ENCODE data around the gene GPR35.
A peak's percentile ranks its signal among the peaks of the same experiment; 100 is the strongest.

The GPR35 gene

GRCh38 chr2:240595381-240596079, 29.8 kb upstream of the GPR35 start:
- DNase-seq (ENCODE audit: low spot score): peak; percentile 60

GRCh38 chr2:240596080-240596460, 29.2 kb upstream of the GPR35 start:
- no peak overlapping the region for H3K27ac ChIP-seq (ENCODE audit: poor library complexity, severe bottlenecking)
- no peak for ATAC-seq (ENCODE audit: low read depth)

More at GRCh38 chr2:240595381-240596079, 29.8 kb upstream of the GPR35 start:
- Histone ChIP-seq H3K36me3 (ENCODE audit: low read depth) (peaks cover 24% of the 10 kb centered on the region), H3K9me3 (ENCODE audit: severe bottlenecking) (no peaks in the 10 kb centered on the region), H3K4me3 (ENCODE audit: severe bottlenecking) (no peak overlapping the region), H3K27ac (ENCODE audit: poor library complexity, severe bottlenecking) (no peak overlapping the region), H3K4me1 (ENCODE audit: insufficient read depth, poor library complexity, severe bottlenecking) (no peaks in the 10 kb centered on the region), H3K27me3 (ENCODE audit: insufficient read depth, poor library complexity, severe bottlenecking) (no peaks in the 10 kb centered on the region)
- peak; percentile 6 for TF ChIP-seq CTCF (IDR thresholded peaks at IDR 0.05; ENCODE audit: poor library complexity, severe bottlenecking)
- ATAC-seq (ENCODE audit: low read depth): no peak

DNA sequence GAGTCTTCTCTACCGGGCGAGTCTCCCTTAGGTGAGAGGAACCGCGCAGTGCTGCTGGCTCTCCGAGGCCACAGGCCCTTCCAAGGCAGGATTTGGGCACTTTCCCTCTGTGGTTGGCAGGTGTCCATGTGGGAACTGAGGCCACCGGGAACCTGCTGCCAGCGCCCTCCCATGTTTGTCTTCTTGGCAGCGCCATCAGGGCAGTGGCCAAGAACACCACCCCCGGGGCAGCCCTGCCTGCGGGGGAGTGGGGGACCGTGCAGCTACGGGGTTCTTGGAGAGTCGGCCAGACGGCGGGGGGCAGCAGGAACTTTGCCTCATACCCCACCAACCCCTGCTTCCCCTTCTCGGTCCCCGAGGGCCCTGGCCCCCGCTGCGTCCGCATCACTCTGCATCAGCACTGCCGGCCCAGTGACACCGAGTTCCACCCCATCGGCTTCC, 28.8 kb upstream of the GPR35 start:
- ATAC-seq (ENCODE audit: low read depth) (no peak), DNase-seq (ENCODE audit: low spot score) (peak; percentile 64)
- Histone ChIP-seq H3K9me3 (ENCODE audit: severe bottlenecking) (no peaks in the 10 kb centered on the region), H3K4me3 (ENCODE audit: severe bottlenecking) (no peak overlapping the region), H3K4me1 (ENCODE audit: insufficient read depth, poor library complexity, severe bottlenecking) (no peaks in the 10 kb centered on the region), H3K27ac (ENCODE audit: poor library complexity, severe bottlenecking) (no peak overlapping the region), H3K27me3 (ENCODE audit: insufficient read depth, poor library complexity, severe bottlenecking) (no peaks in the 10 kb centered on the region), H3K36me3 (ENCODE audit: low read depth) (peaks cover 16% of the 10 kb centered on the region)
- no peak for TF ChIP-seq CTCF (IDR thresholded peaks at IDR 0.05; ENCODE audit: poor library complexity, severe bottlenecking)

More at GRCh38 chr2:240596080-240596460, 29.2 kb upstream of the GPR35 start:
- no peaks in the 10 kb centered on the region for H3K9me3 ChIP-seq (ENCODE audit: severe bottlenecking)
- no peak for TF ChIP-seq CTCF (IDR thresholded peaks at IDR 0.05; ENCODE audit: poor library complexity, severe bottlenecking)
- H3K4me1 ChIP-seq (ENCODE audit: insufficient read depth, poor library complexity, severe bottlenecking): no peaks in the 10 kb centered on the region
- H3K4me3 ChIP-seq (ENCODE audit: severe bottlenecking): no peak overlapping the region
- DNase-seq (ENCODE audit: low spot score): peak; percentile 55
- H3K27me3 ChIP-seq (ENCODE audit: insufficient read depth, poor library complexity, severe bottlenecking): no peaks in the 10 kb centered on the region
- H3K36me3 ChIP-seq (ENCODE audit: low read depth): peaks cover 21% of the 10 kb centered on the region

DNA sequence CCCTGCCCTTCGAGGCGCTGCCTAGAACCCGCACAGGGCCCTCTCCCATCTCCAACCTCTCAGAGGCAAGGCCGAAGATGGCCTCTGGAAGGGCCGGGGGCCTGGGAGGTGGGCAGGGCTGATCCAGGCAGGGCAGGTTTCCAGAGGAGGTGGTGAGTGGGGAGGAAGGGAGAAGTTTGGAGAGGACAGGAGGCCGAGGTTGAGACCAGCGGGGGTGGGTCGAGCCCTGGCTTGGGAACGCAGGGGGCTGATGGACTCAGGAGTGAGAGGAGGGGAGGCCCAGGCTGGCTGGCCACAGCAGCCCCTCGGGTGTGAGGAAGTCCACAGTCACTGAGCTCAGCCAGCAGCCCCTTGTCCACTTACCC, 28.2 kb upstream of the GPR35 start:
- no peak for ATAC-seq (ENCODE audit: low read depth)
- no peak overlapping the region for H3K27ac ChIP-seq (ENCODE audit: poor library complexity, severe bottlenecking)
- H3K4me1 ChIP-seq (ENCODE audit: insufficient read depth, poor library complexity, severe bottlenecking): no peaks in the 10 kb centered on the region
- H3K27me3 ChIP-seq (ENCODE audit: insufficient read depth, poor library complexity, severe bottlenecking): no peaks in the 10 kb centered on the region
- H3K4me3 ChIP-seq (ENCODE audit: severe bottlenecking): no peak overlapping the region
- peak; percentile 56 for DNase-seq (ENCODE audit: low spot score)
- peaks cover 14% of the 10 kb centered on the region; the same call in 1 of the 2 replicates for H3K36me3 ChIP-seq (ENCODE audit: low read depth)
- TF ChIP-seq CTCF (IDR thresholded peaks at IDR 0.05; ENCODE audit: poor library complexity, severe bottlenecking): no peak
- no peaks in the 10 kb centered on the region for H3K9me3 ChIP-seq (ENCODE audit: severe bottlenecking)

Measured in RWPE2 (cell line).